ENCODE results near the gene SPSB1. TPM values are rescaled to one million over a fixed set of nuclear protein-coding genes. Genes with fewer than 3 reads are reported as not detected.

The SPSB1 gene
- total RNA-seq, 1 donor from 2014 or later = 78.6 TPM

DNA sequence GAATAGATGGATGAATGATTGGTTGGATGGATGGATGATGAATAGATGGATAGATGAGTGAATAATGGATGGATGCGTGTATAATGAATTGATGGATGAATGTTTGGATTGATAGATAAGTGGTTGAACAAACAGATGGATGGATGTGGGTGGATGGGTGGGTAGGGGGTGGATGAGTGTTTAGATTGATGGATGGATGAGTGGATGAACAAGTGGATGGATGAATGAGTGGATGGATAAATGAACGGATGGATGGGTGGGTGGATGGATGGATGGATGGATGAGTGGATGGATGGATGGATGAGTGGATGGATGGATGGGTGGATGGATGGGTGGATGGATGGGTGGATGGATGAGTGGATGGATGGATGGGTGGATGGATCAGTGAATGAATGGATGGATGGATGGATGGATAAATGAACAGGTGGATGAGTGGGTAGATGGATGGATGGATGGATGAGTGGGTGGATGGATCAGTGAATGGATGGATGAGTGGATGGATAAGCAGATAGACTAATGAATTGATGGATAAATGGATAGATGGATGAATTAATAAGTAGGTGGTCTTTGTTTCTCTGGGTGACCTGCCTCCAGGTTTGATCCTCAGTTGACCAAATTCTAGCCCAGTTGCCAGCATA is 64.3 kb downstream of the SPSB1 start:
- Mint-ChIP-seq H3K9me3 (ENCODE audit: unreplicated experiment) (peaks cover 18% of the 10 kb centered on the region), H3K27ac (ENCODE audit: unreplicated experiment) (peak overlapping the region; percentile 33), H3K36me3 (ENCODE audit: unreplicated experiment) (peaks cover 15% of the 10 kb centered on the region), H3K27me3 (ENCODE audit: unreplicated experiment) (peaks cover 15% of the 10 kb centered on the region), H3K4me1 (ENCODE audit: low read depth, unreplicated experiment) (peaks cover 25% of the 10 kb centered on the region), H3K4me3 (ENCODE audit: unreplicated experiment) (peak overlapping the region; percentile 13)
- no peak for TF ChIP-seq CTCF (IDR thresholded peaks at IDR 0.05; ENCODE audit: partially characterized antibody, unreplicated experiment)
- no peak for DNase-seq

- peaks cover 28% of the 10 kb centered on the region for H3K4me1 Mint-ChIP-seq (ENCODE audit: low read depth, unreplicated experiment)
- peaks cover 15% of the 10 kb centered on the region for H3K36me3 Mint-ChIP-seq (ENCODE audit: unreplicated experiment)
- no peak overlapping the region for H3K27ac Mint-ChIP-seq (ENCODE audit: unreplicated experiment)
- peaks cover 15% of the 10 kb centered on the region for H3K27me3 Mint-ChIP-seq (ENCODE audit: unreplicated experiment)
- DNase-seq = no peak
- peaks cover 20% of the 10 kb centered on the region for H3K9me3 Mint-ChIP-seq (ENCODE audit: unreplicated experiment)
- H3K4me3 Mint-ChIP-seq (ENCODE audit: unreplicated experiment) = no peak overlapping the region
- no peak for TF ChIP-seq CTCF (IDR thresholded peaks at IDR 0.05; ENCODE audit: partially characterized antibody, unreplicated experiment)
Measured at GRCh38 chr1:9357958-9358357, 65.3 kb downstream of the SPSB1 start.

DNA sequence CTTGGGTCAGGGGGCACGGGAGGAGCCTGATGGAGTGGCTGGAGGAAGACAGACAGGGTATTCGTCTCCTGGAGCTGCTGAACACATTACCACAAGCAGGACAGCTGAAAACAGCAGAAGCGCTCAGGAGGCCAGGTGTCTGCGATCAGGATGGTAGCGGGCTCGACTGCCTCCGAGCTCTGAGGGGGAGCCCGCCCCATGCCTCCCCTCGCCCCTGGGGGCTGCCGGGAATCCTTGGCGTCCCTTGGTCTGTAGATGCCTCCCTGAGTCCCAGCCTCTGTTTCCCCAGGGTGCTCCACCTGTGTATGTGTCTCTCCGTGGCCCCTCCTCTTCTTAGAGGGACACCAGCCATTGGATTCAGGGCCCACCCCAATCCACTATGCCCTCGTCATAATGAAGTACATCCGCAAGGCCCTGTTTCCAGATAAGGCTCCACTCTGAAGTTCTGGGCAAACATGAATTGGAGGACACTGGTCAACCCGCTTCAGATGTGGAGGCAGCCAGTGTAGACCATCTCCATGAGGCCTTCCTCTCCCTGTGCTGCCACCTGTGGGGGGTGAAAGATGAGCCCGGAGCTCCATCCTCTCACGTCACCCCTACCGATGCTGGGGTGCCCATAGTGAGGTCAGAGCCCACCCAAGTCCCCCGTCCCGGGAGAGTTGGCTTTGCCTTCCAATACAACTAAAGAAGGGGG is 67.8 kb downstream of the SPSB1 start:
- peaks cover 18% of the 10 kb centered on the region for H3K27me3 Mint-ChIP-seq (ENCODE audit: unreplicated experiment)
- H3K4me3 Mint-ChIP-seq (ENCODE audit: unreplicated experiment) = no peak overlapping the region
- peaks cover 15% of the 10 kb centered on the region for H3K36me3 Mint-ChIP-seq (ENCODE audit: unreplicated experiment)
- H3K4me1 Mint-ChIP-seq (ENCODE audit: low read depth, unreplicated experiment) = peaks cover 25% of the 10 kb centered on the region
- H3K27ac Mint-ChIP-seq (ENCODE audit: unreplicated experiment) = peak overlapping the region; percentile 39
- peaks cover 20% of the 10 kb centered on the region for H3K9me3 Mint-ChIP-seq (ENCODE audit: unreplicated experiment)
- DNase-seq = no peak
- TF ChIP-seq CTCF (IDR thresholded peaks at IDR 0.05; ENCODE audit: partially characterized antibody, unreplicated experiment) = no peak

- H3K4me3 Mint-ChIP-seq (ENCODE audit: unreplicated experiment) = no peak overlapping the region
- peaks cover 22% of the 10 kb centered on the region for H3K4me1 Mint-ChIP-seq (ENCODE audit: low read depth, unreplicated experiment)
- TF ChIP-seq CTCF (IDR thresholded peaks at IDR 0.05; ENCODE audit: partially characterized antibody, unreplicated experiment) = no peak
- peaks cover 18% of the 10 kb centered on the region for H3K27me3 Mint-ChIP-seq (ENCODE audit: unreplicated experiment)
- H3K27ac Mint-ChIP-seq (ENCODE audit: unreplicated experiment) = peak overlapping the region; percentile 38
- H3K36me3 Mint-ChIP-seq (ENCODE audit: unreplicated experiment) = peaks cover 11% of the 10 kb centered on the region
- H3K9me3 Mint-ChIP-seq (ENCODE audit: unreplicated experiment) = peaks cover 21% of the 10 kb centered on the region
- DNase-seq = no peak
Measured at GRCh38 chr1:9361630-9362260, 69.1 kb downstream of the SPSB1 start.

DNA sequence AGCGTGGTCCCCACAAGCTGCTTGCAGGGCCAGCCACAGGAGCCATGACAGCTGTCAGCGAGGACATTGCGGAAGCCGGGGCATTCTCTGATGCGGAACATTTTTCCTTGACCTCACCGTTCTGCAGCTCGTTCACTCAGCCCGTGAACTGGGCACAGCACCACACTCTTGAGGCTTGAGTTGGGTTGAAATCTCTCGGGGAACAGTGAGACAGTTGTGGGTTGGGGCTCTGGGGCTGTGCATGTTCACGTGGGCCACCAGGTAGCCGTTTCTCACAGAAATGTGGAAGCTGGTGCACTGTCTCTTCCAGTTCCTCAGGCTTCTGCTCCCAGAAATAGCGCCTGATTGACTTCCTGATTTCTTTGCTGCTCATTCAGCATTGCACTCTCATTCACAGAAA is 69.8 kb downstream of the SPSB1 start:
- Mint-ChIP-seq H3K4me3 (ENCODE audit: unreplicated experiment) (no peak overlapping the region), H3K9me3 (ENCODE audit: unreplicated experiment) (peaks cover 17% of the 10 kb centered on the region), H3K36me3 (ENCODE audit: unreplicated experiment) (peaks cover 5% of the 10 kb centered on the region), H3K27me3 (ENCODE audit: unreplicated experiment) (peaks cover 19% of the 10 kb centered on the region), H3K27ac (ENCODE audit: unreplicated experiment) (peak overlapping the region; percentile 70), H3K4me1 (ENCODE audit: low read depth, unreplicated experiment) (peaks cover 15% of the 10 kb centered on the region)
- TF ChIP-seq CTCF (IDR thresholded peaks at IDR 0.05; ENCODE audit: partially characterized antibody, unreplicated experiment) = no peak
- no peak for DNase-seq
